K562 (cell line): Measurements from ENCODE around the gene CAMK1D. TPM values are rescaled to one million over a fixed set of nuclear protein-coding genes. Genes with fewer than 3 reads are reported as not detected.

ENCODE experiments used
- ATAC-seq: fragments of 200-7000 bp; cut with Tn5 transposase; 3 replicates; pipeline ENCODE4 v1.9.1; 2020; ENCODE audit warnings: moderate library complexity
- BruUV-seq: library from RNA; stranded (reverse); fragments of 400-500 nt; replicated peaks from 2 replicates; lab custom pipeline; 2021; lab: Mats Ljungman, UMichigan
- CTCF ChIA-PET: fragments of 300-600 bp; formaldehyde crosslinking; extraction: SDS; loops from one replicate; lab custom pipeline; 2021; ENCODE audit warnings: low intra/inter-chr PET ratio; lab: Yijun Ruan, JAX
- POLR2A ChIA-PET: fragments of 300-600, 350-650 bp; sonication (Branson Sonifier 250); formaldehyde crosslinking; extraction: SDS; loops from one replicate; lab custom pipeline; 2021; ENCODE audit warnings: antibody characterized with exemption, inconsistent platforms; lab: Yijun Ruan, JAX
- DNase-seq, 4 experiments: peaks; one replicate each; pipeline versions ENCODE4 v3.0.0 to v3.0.0-alpha.2; 2011 to 2018; ENCODE audit warnings: low spot score in 3 of 4, mixed read lengths in 3 of 4; ENCODE audit errors: extremely low read depth in 1 of 4
- FAIRE-seq: peaks from 2 replicates; lab custom pipeline; 2011; peaks lifted over from hg19 to GRCh38; lab: Jason Lieb, UNC
- H2AFZ ChIP-seq: 2 replicates; pipeline ENCODE4 v1.6.0; 2011; ENCODE audit warnings: low read depth, low read length, control low read depth, inconsistent platforms
- H3K27ac ChIP-seq: fragments of 200-600 bp; 3 replicates; pipeline ENCODE4 v1.8.0; 2011; ENCODE audit warnings: low read depth, mild to moderate bottlenecking, control low read depth, inconsistent platforms, low read length, moderate library complexity, mixed read lengths; ENCODE audit errors: extremely low read depth
- H3K27me3 ChIP-seq, 2 experiments: fragments of 300-600 bp in 1 of 2; 2 replicates in 1 of 2; 3 replicates in 1 of 2; pipeline versions ENCODE4 v1.6.0 to v1.8.0; 2011; ENCODE audit warnings: inconsistent platforms in 2 of 2, low read length in 2 of 2, mild to moderate bottlenecking in 1 of 2, mixed read lengths in 1 of 2, moderate library complexity in 1 of 2; ENCODE audit not compliant: control insufficient read depth in 2 of 2, insufficient read depth in 2 of 2
- H3K36me3 ChIP-seq: fragments of 300-600 bp; 3 replicates; pipeline ENCODE4 v1.8.0; 2011; ENCODE audit warnings: mild to moderate bottlenecking, low read length, inconsistent platforms; ENCODE audit not compliant: control insufficient read depth, insufficient read depth
- H3K4me1 ChIP-seq, 2 experiments: fragments of 200-600 bp in 1 of 2; replicated peaks in 1 of 2; 2 replicates in 1 of 2; 3 replicates in 1 of 2; pipeline versions ENCODE4 v1.5.1 to v1.8.0; 2011; ENCODE audit warnings: inconsistent platforms in 2 of 2, low read length in 2 of 2, mild to moderate bottlenecking in 1 of 2, mixed read lengths in 1 of 2, moderate library complexity in 1 of 2; ENCODE audit not compliant: control insufficient read depth in 2 of 2, insufficient read depth in 2 of 2
- H3K4me2 ChIP-seq: 2 replicates; pipeline ENCODE4 v1.6.1; 2011; ENCODE audit warnings: low read length, control low read depth, inconsistent platforms, mixed read lengths; ENCODE audit not compliant: insufficient read depth
- H3K4me3 ChIP-seq: fragments of 200-600 bp; sonication (generic), shearing (Covaris generic); 2 replicates; pipeline ENCODE4 v1.5.1; 2016; ENCODE audit warnings: control low read depth, inconsistent platforms
- H3K79me2 ChIP-seq: fragments of 200-600 bp; 3 replicates; pipeline ENCODE4 v1.8.0; 2011; ENCODE audit warnings: low read length, inconsistent platforms; ENCODE audit not compliant: control insufficient read depth, insufficient read depth
- H3K9ac ChIP-seq, 2 experiments: 2 replicates each; pipeline versions ENCODE4 v1.6.0 to v1.6.1; 2011; ENCODE audit warnings: low read depth in 2 of 2, low read length in 2 of 2, control low read depth in 1 of 2, inconsistent platforms in 1 of 2, mild to moderate bottlenecking in 1 of 2, mixed read lengths in 1 of 2; ENCODE audit not compliant: insufficient read depth in 1 of 2
- H3K9me1 ChIP-seq: one replicate; pipeline ENCODE4 v1.6.0; 2011; ENCODE audit warnings: inconsistent platforms, mild to moderate bottlenecking, low read length, moderate library complexity; ENCODE audit not compliant: control insufficient read depth, insufficient read depth
- H3K9me3 ChIP-seq: replicated peaks from 2 replicates; pipeline ENCODE4 v1.5.1; 2011; ENCODE audit warnings: low read depth, low read length, inconsistent platforms; ENCODE audit not compliant: control insufficient read depth, insufficient read depth
- H4K20me1 ChIP-seq: replicated peaks from 2 replicates; pipeline ENCODE4 v1.6.1; 2011; ENCODE audit warnings: low read length, inconsistent platforms, mixed read lengths; ENCODE audit not compliant: control insufficient read depth, insufficient read depth
- CC2D1A ChIP-seq: fragments of 450-650 bp; IDR thresholded peaks from 2 replicates; pipeline ENCODE4 v1.6.1; 2017; ENCODE audit warnings: mild to moderate bottlenecking
- FOXO4 ChIP-seq: fragments of 450-650 bp; formaldehyde crosslinking; IDR thresholded peaks from 2 replicates; pipeline ENCODE4 v1.4.0; 2020; ENCODE audit warnings: mild to moderate bottlenecking, moderate library complexity
- HDAC3 ChIP-seq: fragments of 450-650 bp; IDR thresholded peaks from 2 replicates; pipeline ENCODE4 v1.6.1; 2018; ENCODE audit warnings: borderline replicate concordance, mild to moderate bottlenecking, moderate library complexity; ENCODE audit not compliant: partially characterized antibody
- HMG20A ChIP-seq: fragments of 450-650 bp; formaldehyde crosslinking; conservative IDR thresholded peaks from 2 replicates; pipeline ENCODE4 v1.4.0; 2020; ENCODE audit warnings: mild to moderate bottlenecking, mixed read lengths
- IRF1 ChIP-seq: sonication (generic); formaldehyde crosslinking; IDR thresholded peaks from 2 replicates; pipeline ENCODE4 v1.8.0; 2022; ENCODE audit warnings: missing genetic modification reagents, mild to moderate bottlenecking, borderline replicate concordance
- NEUROD1 ChIP-seq: fragments of 150-350 bp; IDR thresholded peaks from 2 replicates; pipeline ENCODE4 v1.6.1; 2014; ENCODE audit warnings: borderline replicate concordance, low read length, low read depth; ENCODE audit not compliant: partially characterized antibody
- PHF8 ChIP-seq: fragments of 200-600 bp; sonication (generic); IDR thresholded peaks from 2 replicates; pipeline ENCODE4 v1.6.1; 2012; ENCODE audit warnings: mixed run types, mild to moderate bottlenecking, inconsistent platforms, low read length, moderate library complexity, borderline replicate concordance
- SAP30 ChIP-seq: fragments of 200-600 bp; sonication (generic); IDR thresholded peaks from 2 replicates; pipeline ENCODE4 v1.6.1; 2012; ENCODE audit warnings: borderline replicate concordance, low read depth, mild to moderate bottlenecking, moderate library complexity, low read length, control low read depth, inconsistent platforms; ENCODE audit not compliant: insufficient read depth, poor library complexity, severe bottlenecking
- SREBF1 ChIP-seq: fragments of 150-350 bp; IDR thresholded peaks from 2 replicates; pipeline ENCODE4 v1.6.1; 2014; ENCODE audit warnings: antibody characterized with exemption, low read depth, low read length, borderline replicate concordance
- ZNF3 ChIP-seq: fragments of 250-450 bp; sonication (Bioruptor Pico); IDR thresholded peaks from 2 replicates; pipeline ENCODE4 v1.5.0; 2021; ENCODE audit warnings: mild to moderate bottlenecking, moderate library complexity
- ZNF398 ChIP-seq: fragments of 250-450 bp; sonication (Bioruptor Pico); IDR thresholded peaks from 2 replicates; pipeline ENCODE4 v1.8.0; 2021; ENCODE audit warnings: moderate library complexity, mild to moderate bottlenecking, inconsistent platforms
- WGBS: fragments of 100-300 bp; shearing (Covaris generic); methylation state at CpG from one replicate; pipeline ENCODE4 v1.1.6; 2016; ENCODE audit warnings: low coverage, mixed read lengths; ENCODE audit not compliant: insufficient coverage; ENCODE audit errors: missing lambda C conversion rate; 5-methylcytosine and 5-hydroxymethylcytosine counted together
- in situ Hi-C: fragments of 300-500 bp; cut with MboI; formaldehyde crosslinking; loops from 4 replicates; pipeline ENCODE4 v1.15.0; 2018; ENCODE audit warnings: inconsistent platforms, mixed read lengths
- intact Hi-C: fragments of 100-400 bp; cut with micrococcal nuclease; formaldehyde crosslinking; loops from 2 replicates; pipeline ENCODE4 v1.14.2; 2022
- polyA plus RNA-seq, 8 experiments: library from polyadenylated mRNA; depleted of rRNA in 4 of 8; stranded (reverse) in 5 of 8; unstranded in 3 of 8; fragments of >200 nt; fragmentation: Nextera tagmentation in 2 of 8; fragmentation: Illumina TruSeq in 1 of 8; extraction: Ambion mirVana in 2 of 8; extraction: Trizol in 1 of 8; gene quantifications; 2 replicates each; pipeline versions ENCODE4 v1.2.1 to v1.2.3, GENCODE V29; 2011 to 2014; ENCODE audit warnings: inconsistent platforms in 1 of 8, missing spikeins in 1 of 8
- total RNA-seq, 7 experiments: library from RNA; depleted of rRNA in 6 of 7; stranded (reverse); fragments of >200 nt in 6 of 7; fragmentation: Illumina TruSeq in 2 of 7; extraction: Trizol in 2 of 7; gene quantifications; 2 replicates each; pipeline versions ENCODE4 v1.2.1 to v1.2.3, GENCODE V29; 2011 to 2021; ENCODE audit warnings: low replicate concordance in 1 of 7
- TF ChIP-seq, protein P1 (sequence below), 2 experiments: IDR thresholded peaks in 1 of 2; conservative IDR thresholded peaks in 1 of 2; 2 replicates each; pipeline ENCODE4 v1.6.1; 2016; ENCODE audit warnings: low read depth in 2 of 2, mild to moderate bottlenecking in 1 of 2, missing compliant biosample characterization in 1 of 2, missing genetic modification characterization in 1 of 2, moderate library complexity in 1 of 2

Gene CAMK1D
- total and polyA plus RNA-seq, 9 of the 15 experiments (the other 6 are each of a cell fraction or from before 2014, with no cell fraction given), result 0.12 to 0.24 (median 0.20) TPM; not detected in 5

DNA sequence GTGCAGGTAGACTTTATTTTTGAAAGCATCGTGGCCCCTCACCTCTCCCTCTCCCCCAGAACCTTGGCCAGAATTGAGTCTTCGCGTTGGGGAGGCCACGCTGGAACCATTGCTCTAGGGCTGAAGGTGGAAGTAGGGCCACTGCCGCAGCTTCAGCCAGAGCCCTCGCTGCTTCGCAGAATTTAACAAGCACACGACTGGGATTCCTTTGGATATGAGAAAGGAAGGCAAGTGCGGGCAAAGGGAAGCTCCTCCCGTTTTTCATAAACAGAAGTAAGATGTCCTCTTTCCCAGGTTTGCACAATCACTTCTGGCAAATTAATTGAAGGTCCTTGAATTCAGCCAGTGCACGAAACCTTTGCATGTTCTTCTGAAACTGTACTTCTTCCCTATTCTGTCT, 484.1 kb downstream of the CAMK1D start:
- no TSS peak for BruUV-seq
- TF ChIP-seq SREBF1 (no peak), PHF8 (no peak), SAP30 (no peak), CC2D1A (no peak), HMG20A (no peak), NEUROD1 (no peak), ZNF3 (CRISPR knock-in tag) (no peak), IRF1 (no peak), ZNF398 (no peak), HDAC3 (no peak), FOXO4 (CRISPR knock-in tag) (no peak)
- TF ChIP-seq, protein P1, sequence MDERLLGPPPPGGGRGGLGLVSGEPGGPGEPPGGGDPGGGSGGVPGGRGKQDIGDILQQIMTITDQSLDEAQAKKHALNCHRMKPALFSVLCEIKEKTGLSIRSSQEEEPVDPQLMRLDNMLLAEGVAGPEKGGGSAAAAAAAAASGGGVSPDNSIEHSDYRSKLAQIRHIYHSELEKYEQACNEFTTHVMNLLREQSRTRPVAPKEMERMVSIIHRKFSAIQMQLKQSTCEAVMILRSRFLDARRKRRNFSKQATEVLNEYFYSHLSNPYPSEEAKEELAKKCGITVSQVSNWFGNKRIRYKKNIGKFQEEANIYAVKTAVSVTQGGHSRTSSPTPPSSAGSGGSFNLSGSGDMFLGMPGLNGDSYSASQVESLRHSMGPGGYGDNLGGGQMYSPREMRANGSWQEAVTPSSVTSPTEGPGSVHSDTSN (CRISPR knock-in tag; IDR thresholded peaks at IDR 0.05; ENCODE audit: low read depth), result no peak
- TF ChIP-seq, protein P1 (tag; conservative IDR thresholded peaks at IDR 0.05; ENCODE audit: low read depth), result no peak

More for the DNA sequence above, 484.1 kb downstream of the CAMK1D start:
- Histone ChIP-seq H3K9me1 (no peaks in the 10 kb centered on the region), H4K20me1 (peaks cover 3% of the 10 kb centered on the region; the same call in 1 of the 2 replicates), H3K9me3 (no peaks in the 10 kb centered on the region), H3K79me2 (no peaks in the 10 kb centered on the region), H3K9ac (no peak overlapping the region), H2AFZ (no peak overlapping the region), H3K27ac (no peak overlapping the region), H3K4me3 (no peak overlapping the region), H3K27me3 (peaks cover 15 to 57% of the 10 kb centered on the region in 2 experiments), H3K4me1 (peaks cover 0 to 3% of the 10 kb centered on the region in 2 experiments; a peak in 2 of 5 replicates), H3K4me2 (no peak overlapping the region), H3K36me3 (no peaks in the 10 kb centered on the region)
- FAIRE-seq (no peak), DNase-seq (no peak), ATAC-seq (no peak)
- WGBS, result 2% methylated on average over 11 of the region's 11 CpGs
- ChIA-PET POLR2A (interaction anchor here (1.0 to 1.3 kb wide), 2 partner anchors 9 to 13 kb away, joined by 3 to 5 read pairs; no protein-coding TSS in a partner anchor), CTCF (no interaction called here)
- intact Hi-C loops (no loop called here), in situ Hi-C loops (no loop called here)
